Testis (tissue), 2 donors: ENCODE results near the gene CACNA1C.

Source experiments
- POLR2A ChIP-seq: fragments of 450-650 bp; IDR thresholded peaks from one replicate; pipeline ENCODE4 v1.6.1; 2017; ENCODE audit warnings: antibody characterized with exemption, mild to moderate bottlenecking, moderate library complexity
- TF ChIP-seq, protein P1 (sequence below), 3 experiments: fragments of 450-650 bp in 2 of 3; fragments of 200-600 bp in 1 of 3; sonication (generic) in 1 of 3; IDR thresholded peaks; one replicate each; pipeline ENCODE4 v1.5.1; 2016 to 2019; ENCODE audit warnings: antibody characterized with exemption in 3 of 3, mild to moderate bottlenecking in 2 of 3, moderate library complexity in 1 of 3

DNA sequence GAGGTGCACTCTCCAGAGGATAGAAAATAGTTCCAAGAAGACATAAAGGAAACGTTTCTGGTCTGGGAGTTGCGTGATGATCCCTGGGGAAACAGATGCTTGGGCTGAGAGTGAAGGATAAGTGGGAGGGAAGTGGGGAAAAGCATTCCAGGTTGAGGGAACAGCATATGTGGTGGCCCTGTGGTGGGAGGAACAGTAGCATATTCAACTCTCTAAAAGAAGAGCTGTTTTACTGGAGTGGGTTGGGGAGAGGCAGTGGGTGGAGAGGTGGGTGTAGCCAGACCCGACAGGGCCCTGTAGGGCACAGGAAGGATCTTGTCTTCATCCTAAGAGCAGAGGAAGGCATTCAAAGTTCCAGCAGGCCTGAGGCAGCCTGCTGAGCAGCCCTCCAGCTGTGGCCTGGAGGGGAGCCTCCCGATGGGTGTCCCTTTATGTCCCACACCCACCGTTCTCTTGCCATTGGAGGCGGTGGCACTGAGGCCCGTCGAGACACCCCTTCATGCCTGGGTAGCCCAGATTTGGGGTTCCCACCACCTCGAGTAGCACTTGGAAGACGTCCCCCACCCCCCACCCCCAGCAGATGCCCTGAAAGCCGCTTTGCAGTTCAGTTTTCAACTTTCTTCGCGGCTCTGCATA lies 431.5 kb downstream of the CACNA1C start:
- TF ChIP-seq, protein P1, sequence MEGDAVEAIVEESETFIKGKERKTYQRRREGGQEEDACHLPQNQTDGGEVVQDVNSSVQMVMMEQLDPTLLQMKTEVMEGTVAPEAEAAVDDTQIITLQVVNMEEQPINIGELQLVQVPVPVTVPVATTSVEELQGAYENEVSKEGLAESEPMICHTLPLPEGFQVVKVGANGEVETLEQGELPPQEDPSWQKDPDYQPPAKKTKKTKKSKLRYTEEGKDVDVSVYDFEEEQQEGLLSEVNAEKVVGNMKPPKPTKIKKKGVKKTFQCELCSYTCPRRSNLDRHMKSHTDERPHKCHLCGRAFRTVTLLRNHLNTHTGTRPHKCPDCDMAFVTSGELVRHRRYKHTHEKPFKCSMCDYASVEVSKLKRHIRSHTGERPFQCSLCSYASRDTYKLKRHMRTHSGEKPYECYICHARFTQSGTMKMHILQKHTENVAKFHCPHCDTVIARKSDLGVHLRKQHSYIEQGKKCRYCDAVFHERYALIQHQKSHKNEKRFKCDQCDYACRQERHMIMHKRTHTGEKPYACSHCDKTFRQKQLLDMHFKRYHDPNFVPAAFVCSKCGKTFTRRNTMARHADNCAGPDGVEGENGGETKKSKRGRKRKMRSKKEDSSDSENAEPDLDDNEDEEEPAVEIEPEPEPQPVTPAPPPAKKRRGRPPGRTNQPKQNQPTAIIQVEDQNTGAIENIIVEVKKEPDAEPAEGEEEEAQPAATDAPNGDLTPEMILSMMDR (IDR thresholded peaks at IDR 0.05) = no peak
- TF ChIP-seq POLR2A = no peak
